ENCODE results near the gene POU6F2.
"Not testable (repeated sequence)": the region's sequence is repeated elsewhere in the genome, so short reads cannot be mapped to it uniquely, and the experiment has no call there.

POU6F2 gene, protein sequence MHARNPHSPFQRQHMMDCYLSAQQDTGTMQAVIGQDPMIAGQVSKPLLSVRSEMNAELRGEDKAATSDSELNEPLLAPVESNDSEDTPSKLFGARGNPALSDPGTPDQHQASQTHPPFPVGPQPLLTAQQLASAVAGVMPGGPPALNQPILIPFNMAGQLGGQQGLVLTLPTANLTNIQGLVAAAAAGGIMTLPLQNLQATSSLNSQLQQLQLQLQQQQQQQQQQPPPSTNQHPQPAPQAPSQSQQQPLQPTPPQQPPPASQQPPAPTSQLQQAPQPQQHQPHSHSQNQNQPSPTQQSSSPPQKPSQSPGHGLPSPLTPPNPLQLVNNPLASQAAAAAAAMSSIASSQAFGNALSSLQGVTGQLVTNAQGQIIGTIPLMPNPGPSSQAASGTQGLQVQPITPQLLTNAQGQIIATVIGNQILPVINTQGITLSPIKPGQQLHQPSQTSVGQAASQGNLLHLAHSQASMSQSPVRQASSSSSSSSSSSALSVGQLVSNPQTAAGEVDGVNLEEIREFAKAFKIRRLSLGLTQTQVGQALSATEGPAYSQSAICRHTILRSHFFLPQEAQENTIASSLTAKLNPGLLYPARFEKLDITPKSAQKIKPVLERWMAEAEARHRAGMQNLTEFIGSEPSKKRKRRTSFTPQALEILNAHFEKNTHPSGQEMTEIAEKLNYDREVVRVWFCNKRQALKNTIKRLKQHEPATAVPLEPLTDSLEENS

DNA sequence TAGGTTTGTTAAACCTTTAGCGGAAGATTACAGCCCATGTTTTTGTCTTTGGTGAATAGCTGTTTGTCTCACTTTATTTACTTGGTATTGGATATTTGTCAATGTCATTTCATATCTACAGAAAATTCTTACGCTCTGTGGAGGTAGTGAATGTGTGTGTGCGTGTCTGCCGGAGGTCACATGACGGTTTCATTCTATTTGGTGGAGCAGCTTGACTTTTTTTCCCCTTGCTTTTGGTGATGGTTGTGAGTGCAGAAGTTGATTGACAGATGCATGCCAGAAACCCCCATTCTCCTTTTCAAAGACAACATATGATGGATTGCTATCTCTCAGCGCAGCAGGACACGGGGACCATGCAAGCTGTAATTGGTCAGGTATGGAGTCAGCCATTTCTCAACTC lies at the start of gene POU6F2:
TSS of gene POU6F2 (plus strand) at position 225 of the 400 bp plus-strand sequence. CDS start at position 270, 45 bp downstream.
- no peak for DNase-seq (ENCODE audit: low spot score)

DNA sequence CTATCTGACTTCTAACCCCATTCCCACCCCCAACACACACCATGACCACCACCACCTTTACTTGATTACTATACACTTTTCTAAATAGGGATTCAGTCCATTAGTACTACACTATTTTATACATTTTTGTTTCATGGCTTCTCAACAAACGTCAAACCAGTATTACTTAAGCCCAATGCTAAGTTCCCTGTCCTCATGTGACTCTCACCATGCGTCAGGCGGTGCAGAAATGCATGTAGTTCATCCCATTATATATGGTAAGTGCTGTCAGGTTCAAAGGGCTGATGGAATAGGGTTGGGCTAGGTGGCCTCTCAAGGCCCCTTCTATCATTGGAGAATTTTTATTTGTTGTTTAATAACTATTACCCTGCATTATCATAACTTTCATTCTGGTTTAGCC lies 49.2 kb upstream of the POU6F2 start:
- DNase-seq (ENCODE audit: low spot score), result no peak

DNA sequence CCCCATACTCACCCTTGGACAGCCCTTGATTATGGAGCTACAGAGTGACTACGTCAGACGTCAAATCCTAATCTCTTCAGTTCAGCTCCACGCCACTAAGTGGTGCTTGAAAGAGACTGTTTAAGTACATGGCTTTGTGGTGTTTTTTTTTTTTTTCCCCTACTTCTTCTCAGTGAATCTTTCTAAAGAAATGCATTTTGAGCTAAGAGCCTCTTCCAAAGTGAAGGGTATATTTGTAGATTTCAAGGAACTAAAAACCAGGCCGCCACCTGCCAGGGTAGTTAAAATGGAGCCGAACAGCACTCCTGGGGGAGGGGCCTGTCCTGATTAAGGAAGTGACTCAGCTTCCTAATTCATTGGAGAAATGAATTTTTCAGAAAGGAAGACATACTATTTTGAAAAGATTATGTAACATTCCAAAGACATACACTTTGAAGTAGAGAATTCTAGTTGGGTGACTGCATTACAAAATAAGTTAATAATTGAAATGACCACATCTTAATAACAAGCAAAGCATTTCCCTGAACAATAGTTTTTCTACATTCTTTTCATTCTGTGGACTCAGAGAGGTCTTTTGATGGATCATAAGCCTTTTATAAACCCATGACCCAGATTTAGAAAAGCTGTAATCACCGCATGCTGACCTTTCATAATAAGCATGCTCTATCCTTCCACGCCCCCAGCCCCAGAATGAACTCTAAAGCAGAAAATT lies 48.1 kb upstream of the POU6F2 start:
- DNase-seq (ENCODE audit: low spot score), result no peak

DNA sequence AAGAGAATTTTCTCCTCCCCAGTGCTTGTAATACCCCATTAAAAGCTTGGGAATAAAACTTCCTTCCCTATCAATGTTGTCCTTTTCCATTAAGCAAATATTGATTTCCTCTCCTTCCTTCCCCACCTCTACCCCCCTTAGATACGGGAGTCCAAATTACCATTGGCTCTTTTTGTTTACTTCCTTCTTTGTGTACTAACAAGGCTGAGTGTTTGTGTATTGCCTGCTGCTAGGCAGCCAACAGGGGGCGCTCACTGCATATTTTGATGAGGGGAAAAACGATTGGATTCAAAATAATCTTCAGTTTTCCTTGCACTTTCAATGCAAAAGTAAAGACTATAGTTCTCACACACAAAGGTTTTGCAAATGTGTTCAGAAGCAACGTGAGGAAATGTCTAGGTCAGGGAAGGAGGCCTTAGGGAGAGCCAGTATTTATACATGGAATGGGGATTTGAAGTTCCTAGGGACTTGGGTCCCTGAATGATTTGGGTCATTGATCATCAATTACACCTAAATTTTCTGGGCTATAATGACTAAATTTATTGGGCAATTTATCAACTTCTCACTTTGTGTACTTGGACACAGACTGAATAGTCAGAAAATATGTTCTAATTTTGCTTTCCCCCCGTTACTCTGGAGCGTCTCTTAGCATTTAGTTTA lies 45.1 kb upstream of the POU6F2 start:
- peak; percentile 67 for DNase-seq (ENCODE audit: low spot score)

DNA sequence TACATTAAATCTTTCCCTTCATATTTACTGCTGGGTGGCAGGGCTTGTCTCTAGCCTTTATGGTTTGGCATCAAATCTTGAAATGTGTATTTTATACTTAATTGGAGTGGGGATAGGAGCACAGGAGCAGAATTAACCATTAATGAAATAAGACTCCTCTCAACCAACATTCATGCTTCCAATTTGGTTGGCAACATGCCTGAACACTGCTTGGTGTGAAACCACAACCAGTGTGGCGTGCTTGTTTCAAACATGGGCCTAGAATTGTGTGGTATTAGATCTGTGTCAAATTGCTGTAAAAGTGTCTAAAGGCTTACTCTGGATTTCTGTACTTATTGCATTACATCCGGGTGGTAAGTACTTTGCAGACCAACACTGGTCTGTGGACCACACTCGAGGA lies 43.7 kb upstream of the POU6F2 start:
- no peak for DNase-seq (ENCODE audit: low spot score)

DNA sequence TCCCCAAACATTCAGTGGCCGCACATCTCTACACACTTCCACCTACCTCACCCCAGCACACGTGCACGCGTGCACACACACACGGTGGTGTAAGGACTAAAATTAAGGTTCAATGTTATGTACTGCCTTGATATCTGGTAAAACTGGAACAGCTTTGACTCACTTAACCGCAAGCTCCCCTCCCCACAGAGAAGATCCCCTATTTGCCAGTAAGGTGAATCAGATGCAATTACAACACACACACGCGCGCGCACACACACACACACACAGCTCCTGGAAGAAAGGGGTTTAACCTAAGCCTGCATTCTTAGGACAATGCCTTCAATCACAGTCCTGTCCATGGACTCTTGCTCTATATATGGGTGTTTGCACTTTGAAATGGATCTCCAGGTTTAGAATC lies 43.2 kb upstream of the POU6F2 start:
- DNase-seq (ENCODE audit: low spot score), result no peak

DNA sequence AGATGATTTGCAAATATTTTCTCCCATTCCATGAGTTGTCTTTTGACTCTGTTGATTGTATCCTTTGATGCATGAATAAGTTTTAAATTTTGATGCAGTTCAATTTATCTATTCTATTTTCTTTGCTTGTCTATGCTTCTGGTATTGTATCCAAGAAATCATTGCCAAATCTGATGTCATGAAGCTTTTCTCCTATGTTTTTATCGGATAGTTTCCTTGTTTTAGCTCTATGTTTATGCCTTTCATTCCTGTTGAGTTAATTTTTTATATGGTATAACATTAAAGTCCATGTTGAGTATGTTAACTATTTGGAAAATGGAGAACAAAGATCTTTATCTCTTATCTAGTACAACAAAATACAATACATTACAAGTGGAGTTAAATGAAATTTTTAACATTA lies 41.1 kb upstream of the POU6F2 start:
- DNase-seq (ENCODE audit: low spot score), result no peak

DNA sequence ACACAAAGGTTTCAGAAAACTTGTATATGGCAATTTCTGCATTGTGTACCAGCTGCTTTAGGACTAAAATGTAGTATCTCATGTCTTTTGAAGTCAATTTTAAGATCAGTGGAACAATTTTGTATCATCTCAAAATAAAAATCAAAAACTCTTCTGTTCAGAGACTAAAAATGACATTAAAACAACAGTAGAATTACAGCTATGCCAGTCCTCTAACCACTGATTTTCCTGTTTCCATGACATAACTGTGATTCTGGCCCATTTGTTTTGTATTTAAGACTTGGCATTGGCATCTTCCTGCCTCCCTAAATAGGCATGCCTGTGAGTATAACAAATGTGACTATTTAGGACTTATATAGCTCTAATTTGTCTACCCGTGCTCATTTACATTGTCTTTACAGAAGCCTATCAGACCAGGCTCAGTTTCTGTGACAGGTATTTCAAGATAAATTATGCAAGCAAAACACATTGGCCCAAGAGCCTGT lies 39.7 kb upstream of the POU6F2 start:
- no peak for DNase-seq (ENCODE audit: low spot score)

DNA sequence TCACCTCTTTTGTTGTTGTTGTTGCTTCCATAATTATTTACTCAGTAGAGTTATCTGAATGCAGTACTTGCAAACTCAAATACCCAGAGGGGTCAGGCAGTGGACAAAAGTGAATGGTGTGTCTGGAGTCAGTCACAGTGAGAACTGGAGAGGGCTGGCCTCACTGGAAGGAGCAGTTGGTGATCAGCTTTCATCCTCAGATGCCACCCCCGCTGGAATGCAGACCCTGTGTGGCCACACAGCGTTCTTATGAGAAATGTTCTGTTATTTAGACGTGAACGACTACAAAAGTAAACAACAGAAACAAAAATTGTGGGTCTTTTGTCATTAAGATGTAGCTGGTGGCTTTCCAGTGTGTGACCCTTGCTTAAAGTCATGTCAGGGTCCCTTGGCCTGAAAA lies 39.1 kb upstream of the POU6F2 start:
- no peak for DNase-seq (ENCODE audit: low spot score)

DNA sequence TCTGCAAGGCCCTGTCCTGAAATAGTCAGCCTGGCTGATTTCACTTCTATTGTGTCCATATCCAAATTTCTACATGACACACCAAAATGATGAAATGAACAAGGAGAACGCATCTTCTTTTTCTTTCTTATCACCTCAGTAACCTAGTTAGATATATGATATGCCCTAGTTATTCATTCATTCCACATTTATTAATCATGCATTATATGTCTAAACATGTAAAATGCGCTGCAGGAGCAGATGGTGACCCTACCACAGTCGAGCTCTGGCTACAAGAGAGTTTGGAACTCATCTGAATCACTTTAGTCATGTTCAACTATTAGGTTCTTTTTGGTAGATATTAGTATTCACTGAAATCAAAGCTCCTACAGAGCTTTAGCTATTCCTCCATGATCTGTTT lies 36.9 kb upstream of the POU6F2 start:
- no peak for DNase-seq (ENCODE audit: low spot score)

DNA sequence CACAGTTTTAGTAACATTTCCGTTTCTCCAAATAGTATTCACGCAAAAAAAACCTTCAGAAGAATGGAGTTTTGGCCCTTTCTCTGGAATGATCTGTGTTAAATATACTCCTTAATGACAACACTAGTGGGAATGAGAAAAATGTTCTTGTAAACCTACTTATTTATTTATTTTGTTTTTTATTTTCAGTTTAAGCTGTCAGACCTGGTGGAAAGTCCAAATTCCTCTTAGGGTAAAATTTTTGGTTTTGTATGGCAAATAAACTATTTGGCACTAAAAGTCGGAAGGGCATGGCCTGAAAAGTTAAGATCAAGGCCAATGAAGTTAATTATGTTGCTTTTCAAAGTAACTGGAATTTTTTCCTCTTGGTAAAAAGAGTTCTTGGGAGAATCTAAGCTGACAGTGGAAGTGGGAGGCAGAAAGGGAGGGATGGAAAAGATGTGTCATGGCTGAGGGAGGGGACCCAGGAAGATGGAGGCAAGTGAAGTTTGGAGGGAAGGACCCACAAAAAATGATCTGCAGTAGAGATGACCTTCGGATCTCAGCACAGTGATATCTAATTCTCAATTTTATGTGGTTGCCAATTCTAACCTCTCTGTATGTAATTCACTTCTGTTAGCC lies 35.2 kb upstream of the POU6F2 start:
- DNase-seq (ENCODE audit: low spot score), result no peak

DNA sequence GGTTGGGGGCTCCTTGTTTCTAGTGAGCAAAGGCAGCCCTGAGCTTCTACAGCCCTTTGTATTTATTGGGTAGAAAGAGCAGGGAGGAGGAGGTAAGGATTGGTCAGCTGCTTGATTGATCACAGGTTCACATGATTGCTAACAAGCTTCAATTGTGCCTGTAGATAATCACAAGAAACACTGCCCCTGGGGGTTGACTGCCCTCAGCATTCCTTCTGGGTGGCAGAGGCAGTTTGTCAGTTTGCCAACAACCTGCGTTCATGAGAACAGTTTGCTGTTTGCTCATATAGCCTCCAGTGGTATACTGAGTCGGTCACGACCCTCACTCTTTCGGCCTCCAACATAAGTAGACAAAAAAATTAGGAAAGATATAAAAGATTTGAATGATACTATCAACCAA lies 30.2 kb upstream of the POU6F2 start:
- not testable (repeated sequence) for DNase-seq (ENCODE audit: low spot score)

DNA sequence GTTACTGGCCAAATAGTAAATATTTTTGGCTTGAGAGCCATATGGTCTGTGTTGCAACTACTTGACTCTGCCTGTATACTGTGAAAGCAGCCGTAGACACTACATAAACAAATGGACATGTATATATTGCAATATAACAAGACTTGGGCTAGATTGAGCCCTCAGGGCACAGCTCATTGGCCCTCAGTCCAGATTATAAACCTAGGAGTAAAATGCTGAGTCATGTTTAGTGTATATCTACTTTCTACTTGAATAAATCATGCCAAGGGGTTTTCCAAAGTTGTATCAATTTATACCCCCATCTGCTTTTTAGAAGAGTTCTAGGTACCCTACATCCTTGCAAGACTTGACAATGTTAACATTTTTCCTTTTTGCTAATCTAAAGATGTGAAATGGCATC lies 27.4 kb upstream of the POU6F2 start:
- DNase-seq (ENCODE audit: low spot score), result peak; percentile 11

DNA sequence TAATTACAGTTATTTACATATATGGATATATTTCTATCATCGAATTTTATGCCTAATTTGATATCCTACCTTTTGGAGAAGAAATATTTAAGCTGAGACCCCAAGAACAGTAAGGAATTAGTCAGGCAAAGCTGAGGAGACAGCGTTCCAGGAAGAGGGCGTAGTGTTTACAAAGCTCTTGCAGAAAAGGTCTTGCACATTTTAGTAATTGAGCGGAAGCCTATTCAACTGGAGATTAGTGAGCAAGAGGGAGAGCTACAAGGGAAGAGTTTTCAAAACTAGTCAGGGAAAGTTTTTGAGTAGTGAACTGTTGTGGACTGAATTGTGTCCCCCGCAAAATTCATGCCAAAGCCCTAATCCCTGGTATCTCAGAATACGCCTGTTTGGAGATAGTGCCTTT lies 26.5 kb upstream of the POU6F2 start:
- no peak for DNase-seq (ENCODE audit: low spot score)

DNA sequence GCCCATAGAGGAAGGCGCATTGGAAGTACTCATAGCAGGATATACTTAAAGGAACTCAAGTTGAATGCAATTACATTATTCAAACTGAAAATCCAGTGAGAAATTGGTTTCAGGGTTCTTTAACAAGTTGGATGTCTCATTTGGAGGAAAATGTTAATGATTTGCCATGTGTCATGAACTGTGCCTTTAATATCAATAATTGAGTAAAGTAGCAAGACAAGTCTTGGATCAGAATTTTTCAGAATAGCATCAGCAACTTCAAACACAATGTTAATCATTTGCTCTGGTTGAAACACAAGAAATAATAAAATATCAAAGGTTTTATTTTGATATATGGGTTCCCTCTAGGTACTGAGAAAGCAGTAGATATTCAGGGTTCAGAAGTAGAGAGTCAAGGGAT lies 24.5 kb upstream of the POU6F2 start:
- no peak for DNase-seq (ENCODE audit: low spot score)

DNA sequence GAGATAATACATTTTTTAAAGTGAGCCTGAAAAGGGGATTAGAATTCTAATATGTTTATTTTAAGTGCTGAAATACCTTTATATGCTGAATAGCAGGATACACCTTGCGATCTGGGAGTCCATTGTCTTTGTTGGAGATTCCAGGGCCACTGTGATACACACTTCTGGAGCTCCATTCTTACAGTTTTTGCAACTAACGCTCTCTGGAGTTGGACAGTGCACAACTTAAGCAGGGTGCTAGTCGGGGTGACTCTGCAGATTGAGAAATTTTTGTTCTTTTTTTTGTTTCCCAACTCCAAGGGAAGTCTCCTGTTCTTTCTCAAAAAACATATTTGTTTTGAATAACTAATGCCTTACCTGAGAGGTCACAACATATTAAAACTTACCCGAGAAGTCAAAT lies 23.7 kb upstream of the POU6F2 start:
- no peak for DNase-seq (ENCODE audit: low spot score)

DNA sequence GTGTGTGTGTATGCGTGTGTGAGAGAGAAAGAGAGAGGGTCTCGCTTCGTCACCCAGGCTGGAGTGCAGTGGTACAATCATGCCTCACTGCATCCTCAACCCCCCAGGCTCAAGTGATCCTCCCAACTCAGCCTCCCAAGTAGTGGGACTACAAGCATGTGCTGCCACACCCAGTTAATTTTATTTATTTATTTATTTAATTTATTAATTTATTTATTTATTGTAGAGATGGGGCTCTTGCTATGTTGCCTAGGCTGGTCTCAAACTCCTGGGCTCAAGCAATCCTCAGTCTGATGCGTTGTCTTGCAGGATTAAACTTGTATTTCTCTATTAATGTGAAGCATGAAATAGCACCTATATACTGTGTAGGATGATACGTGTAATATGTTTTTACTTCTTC lies 21.8 kb upstream of the POU6F2 start:
- DNase-seq (ENCODE audit: low spot score), result no peak

DNA sequence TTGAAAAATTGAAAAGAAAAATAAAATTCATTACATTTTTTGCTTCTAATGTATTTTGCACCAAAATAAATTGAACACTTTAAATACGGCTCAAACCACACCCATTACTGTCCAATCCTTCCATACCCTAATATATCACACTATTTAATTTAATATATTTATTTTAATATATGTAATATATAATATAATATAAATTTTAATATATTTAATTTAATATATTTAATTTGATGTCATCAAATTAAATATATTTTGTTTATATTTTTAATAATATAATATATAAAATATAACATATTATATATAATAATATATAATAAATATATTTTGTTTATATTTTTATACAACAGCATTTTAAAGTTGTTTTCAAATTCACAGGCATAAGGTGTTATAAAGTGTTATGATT lies 15.7 kb upstream of the POU6F2 start:
- no peak for DNase-seq (ENCODE audit: low spot score)

DNA sequence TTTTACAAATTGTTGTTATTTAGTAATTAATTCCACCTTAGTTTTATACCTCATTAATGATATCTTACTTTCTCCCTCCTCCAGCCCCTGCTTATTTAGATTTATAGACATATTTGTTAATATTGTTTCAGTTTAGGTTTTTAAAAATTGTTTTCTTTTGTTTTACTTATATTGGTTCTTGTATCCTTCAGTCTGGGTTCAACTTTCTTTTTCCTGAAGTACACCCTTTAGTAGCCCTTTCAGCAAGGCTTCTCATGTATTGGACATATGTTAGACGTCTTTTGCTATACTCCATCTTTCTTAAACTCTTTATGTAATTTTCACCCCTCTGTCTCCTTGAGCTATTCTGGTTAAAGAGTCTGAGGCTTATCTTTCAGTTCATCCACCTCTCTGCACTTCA lies 12.8 kb upstream of the POU6F2 start:
- DNase-seq (ENCODE audit: low spot score), result no peak

DNA sequence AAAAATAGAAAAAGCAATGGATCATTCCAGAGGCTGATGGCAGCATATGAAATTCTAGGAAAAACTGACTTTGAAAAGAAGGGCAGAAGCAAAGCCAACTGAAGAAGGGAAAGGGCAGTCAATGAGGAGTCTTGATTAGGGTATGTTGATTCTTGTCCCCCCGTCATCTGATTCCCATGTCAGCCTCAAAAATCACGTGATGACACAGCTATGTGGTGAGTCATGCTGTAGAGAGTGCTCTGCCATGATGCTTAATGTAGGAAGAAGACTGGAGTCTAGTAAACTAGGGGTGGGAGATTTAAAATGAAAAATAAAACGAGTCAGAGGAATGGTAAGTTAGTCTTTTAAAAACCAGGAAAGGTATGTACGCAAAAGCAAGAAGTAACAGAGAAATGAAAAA lies 3.9 kb upstream of the POU6F2 start:
- no peak for DNase-seq (ENCODE audit: low spot score)

DNA sequence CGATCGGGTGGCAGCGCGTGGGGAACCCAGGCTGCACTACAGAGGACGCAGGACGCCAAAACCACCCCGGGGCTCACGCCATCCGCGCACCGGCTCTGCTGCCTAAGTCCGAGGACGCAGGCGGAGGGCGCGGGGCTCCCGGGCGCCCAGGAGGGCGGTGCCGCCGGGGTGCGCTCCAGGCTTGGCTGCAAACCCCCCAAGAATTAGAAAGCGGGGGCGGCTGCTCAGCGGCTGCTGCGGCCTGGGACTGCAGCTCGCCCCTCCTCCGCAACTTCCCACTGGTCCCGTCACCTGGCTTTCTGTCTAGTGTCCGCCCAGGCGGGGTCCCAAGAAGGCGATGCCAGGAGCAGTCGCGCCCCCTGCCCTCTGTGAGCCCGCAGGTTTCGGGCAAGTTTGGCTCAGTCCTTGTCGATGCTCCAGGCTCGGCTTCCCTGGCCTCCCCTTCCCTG lies 1.7 kb upstream of the POU6F2 start:
- DNase-seq (ENCODE audit: low spot score), result no peak

DNA sequence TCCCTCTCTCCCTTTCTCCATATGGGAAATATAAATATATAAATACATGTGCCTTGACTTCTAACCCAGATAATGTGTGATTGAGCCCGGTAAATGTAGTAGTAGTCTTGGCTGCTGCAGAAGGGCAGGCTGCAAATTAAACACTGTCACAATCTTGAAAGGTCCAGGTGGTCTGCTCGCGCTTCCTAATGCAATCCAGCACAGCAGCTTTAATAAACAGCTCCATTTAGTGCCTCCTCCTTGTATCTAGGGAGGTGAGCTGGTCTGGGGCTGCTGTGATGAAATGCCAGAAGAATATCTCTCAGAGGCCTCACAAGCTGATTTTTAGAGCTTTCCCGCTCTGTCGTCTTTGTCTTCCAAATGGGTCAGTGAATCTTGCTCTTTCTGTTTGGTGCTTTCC lies 782 bp downstream of the POU6F2 start:
- no peak for DNase-seq (ENCODE audit: low spot score)

All from hematopoietic multipotent progenitor cell treated with erythropoietin and hydrocortisone succinate and interleukin-3 and kit ligand, for 15 days (in vitro differentiated cells).